GM12878 (cell line): Measurements from ENCODE around the gene KIF2C. TPM values are rescaled to one million over a fixed set of nuclear protein-coding genes. Genes with fewer than 3 reads are reported as not detected.

Source experiments
- ATAC-seq: fragments of 200-7000 bp; cut with Tn5 transposase; 3 replicates; pipeline ENCODE4 v1.9.1; 2020; ENCODE audit warnings: mild to moderate bottlenecking, moderate library complexity
- BruUV-seq: library from RNA; stranded (reverse); fragments of 400-500 nt; replicated peaks from 2 replicates; lab custom pipeline; 2021; lab: Mats Ljungman, UMichigan
- CTCF ChIA-PET: fragments of 300-600 bp; sonication (Branson Sonifier 250); formaldehyde crosslinking; extraction: SDS; loops from one replicate; lab custom pipeline; 2021; ENCODE audit warnings: inconsistent platforms; lab: Yijun Ruan, JAX
- POLR2A ChIA-PET: fragments of 350-600 bp; formaldehyde crosslinking; extraction: SDS; loops from one replicate; lab custom pipeline; 2021; ENCODE audit warnings: inconsistent platforms; lab: Charles Lee
- RAD21 ChIA-PET: fragments of 300-600 bp; sonication (Branson Sonifier 250); formaldehyde crosslinking; loops from one replicate; lab custom pipeline; 2023; ENCODE audit warnings: antibody characterized with exemption; ENCODE audit not compliant: unreplicated experiment; lab: Charles Lee
- SMC1A ChIA-PET: fragments of 300-600 bp; sonication (Branson Sonifier 250); formaldehyde crosslinking; loops from one replicate; lab custom pipeline; 2023; ENCODE audit not compliant: unreplicated experiment, uncharacterized antibody; lab: Charles Lee
- DNase-seq: peaks from one replicate; pipeline ENCODE4 v3.0.0-alpha.2; 2011; ENCODE audit warnings: low read depth, low spot score
- FAIRE-seq: peaks from 3 replicates; lab custom pipeline; 2011; peaks lifted over from hg19 to GRCh38; lab: Jason Lieb, UNC
- H2AFZ ChIP-seq: 2 replicates; pipeline ENCODE4 v1.6.0; 2011; ENCODE audit warnings: low read depth, low read length, control low read depth; ENCODE audit not compliant: control insufficient read depth
- H3K27ac ChIP-seq: 2 replicates; pipeline ENCODE4 v1.5.1; 2011; ENCODE audit warnings: control low read depth; ENCODE audit not compliant: control insufficient read depth, insufficient read depth
- H3K27me3 ChIP-seq, 2 experiments: replicated peaks in 1 of 2; 2 replicates each; pipeline versions ENCODE4 v1.6.0 to v1.6.1; 2011; ENCODE audit warnings: low read length in 1 of 2; ENCODE audit not compliant: control insufficient read depth in 2 of 2, insufficient read depth in 2 of 2
- H3K36me3 ChIP-seq, 2 experiments: 2 replicates each; pipeline ENCODE4 v1.5.1; 2011; ENCODE audit warnings: low read length in 1 of 2; ENCODE audit not compliant: control insufficient read depth in 2 of 2, insufficient read depth in 2 of 2
- H3K4me1 ChIP-seq: 2 replicates; pipeline ENCODE4 v1.6.1; 2011; ENCODE audit warnings: mild to moderate bottlenecking, low read length, moderate library complexity, mixed read lengths; ENCODE audit not compliant: control insufficient read depth, insufficient read depth
- H3K4me2 ChIP-seq: 2 replicates; pipeline ENCODE4 v1.6.0; 2011; ENCODE audit warnings: control low read depth; ENCODE audit not compliant: control insufficient read depth, insufficient read depth
- H3K4me3 ChIP-seq: fragments of 200-600 bp; sonication (generic); 2 replicates; pipeline ENCODE4 v1.5.1; 2016
- H3K79me2 ChIP-seq: 2 replicates; pipeline ENCODE4 v1.6.0; 2011; ENCODE audit warnings: low read length; ENCODE audit not compliant: control insufficient read depth, insufficient read depth
- H3K9ac ChIP-seq: 2 replicates; pipeline ENCODE4 v1.8.0; 2011; ENCODE audit warnings: low read length, control low read depth, mixed read lengths; ENCODE audit not compliant: control insufficient read depth, insufficient read depth
- H3K9me3 ChIP-seq: replicated peaks from 3 replicates; pipeline ENCODE4 v1.5.1; 2011; ENCODE audit warnings: mild to moderate bottlenecking, low read length; ENCODE audit not compliant: control insufficient read depth, insufficient read depth
- H4K20me1 ChIP-seq: 2 replicates; pipeline ENCODE4 v1.6.0; 2011; ENCODE audit not compliant: control insufficient read depth, insufficient read depth
- EED ChIP-seq: sonication (generic); IDR thresholded peaks from 2 replicates; pipeline ENCODE4 v1.6.1; 2016; ENCODE audit warnings: antibody characterized with exemption, low read depth
- LARP7 ChIP-seq: fragments of 450-650 bp; IDR thresholded peaks from 2 replicates; pipeline ENCODE4 v1.6.1; 2017; ENCODE audit warnings: mild to moderate bottlenecking
- NR2F1 ChIP-seq: fragments of 450-650 bp; conservative IDR thresholded peaks from 2 replicates; pipeline ENCODE4 v1.6.1; 2017; ENCODE audit warnings: mild to moderate bottlenecking
- POLR2A ChIP-seq: IDR thresholded peaks from 2 replicates; pipeline ENCODE4 v1.6.1; 2011; ENCODE audit warnings: low read depth, mild to moderate bottlenecking, low read length
- SMARCA5 ChIP-seq: fragments of 450-650 bp; IDR thresholded peaks from 2 replicates; pipeline ENCODE4 v1.6.1; 2017; ENCODE audit warnings: mild to moderate bottlenecking
- WGBS: methylation state at CpG from one replicate; pipeline ENCODE4 v1.1.6; 2016; ENCODE audit warnings: low lambda C conversion rate; ENCODE audit not compliant: insufficient replicate concordance, insufficient coverage; ENCODE audit errors: missing lambda C conversion rate; 5-methylcytosine and 5-hydroxymethylcytosine counted together
- in situ Hi-C: fragments of 300-500 bp; cut with MboI; formaldehyde crosslinking; loops from 9 replicates; pipeline ENCODE4 v1.14.3; 2018; ENCODE audit warnings: mixed read lengths
- intact Hi-C: fragments of 100-400 bp; cut with micrococcal nuclease; formaldehyde crosslinking; loops from one replicate; pipeline ENCODE4 v1.14.2; 2022; ENCODE audit not compliant: unreplicated experiment
- polyA plus RNA-seq, 11 experiments: library from polyadenylated mRNA; depleted of rRNA in 4 of 11; unstranded in 6 of 11; stranded (reverse) in 5 of 11; fragments of >200 nt; fragmentation: Nextera tagmentation in 4 of 11; fragmentation: Illumina TruSeq in 1 of 11; extraction: Ambion mirVana in 4 of 11; extraction: Trizol in 1 of 11; gene quantifications; 1 replicate in 1 of 11; 2 replicates in 10 of 11; pipeline versions ENCODE4 v1.2.1 to v1.2.3, GENCODE V29; 2011 to 2016; ENCODE audit warnings: inconsistent platforms in 2 of 11, missing spikeins in 2 of 11, low read depth in 1 of 11
- total RNA-seq, 4 experiments: library from RNA; depleted of rRNA in 3 of 4; stranded (reverse); fragments of >200 nt in 3 of 4; fragmentation: Illumina TruSeq in 1 of 4; extraction: Trizol in 1 of 4; gene quantifications; 2 replicates each; pipeline versions ENCODE4 v1.2.1 to v1.2.3, GENCODE V29; 2013 to 2021

Gene KIF2C
- total and polyA plus RNA-seq, 10 of the 15 experiments (the other 5 are each of a cell fraction or from before 2014, with no cell fraction given), result 42.3 to 104 (median 83.8) TPM

GRCh38 chr1:44799770-44800584 is 60.3 kb downstream of the KIF2C start, which contains the start of gene PLK3 (continued):
- TF ChIP-seq SMARCA5, result peak; percentile 95
- peak; percentile 69 for TF ChIP-seq NR2F1

- POLR2A ChIA-PET, result interaction anchor here (0.6 to 6.9 kb wide), 10 partner anchors 7 to 693 kb away, joined by 4 to 59 read pairs (median 8); partner anchors contain the start of genes BTBD19, DYNLT4, RNU5D-1 and RPS8
- H4K20me1 ChIP-seq, result no peaks in the 10 kb centered on the region
- no peak overlapping the region; the same call in 1 of the 2 replicates for H3K9ac ChIP-seq
- H3K4me1 ChIP-seq, result peaks cover 18% of the 10 kb centered on the region
- intact Hi-C loops, result no loop called here
- H3K27me3 ChIP-seq, result no peaks in the 10 kb centered on the region
- CTCF ChIA-PET, result interaction anchor here (3.2 to 3.5 kb wide), 2 partner anchors 7 to 17 kb away, joined by 45 to 47 read pairs; partner anchors contain the start of gene BTBD19
- TSS peak; percentile 78 for BruUV-seq
- SMC1A ChIA-PET, result interaction anchor here (0.7 to 1.7 kb wide), 3 partner anchors 8 to 210 kb away, joined by 3 to 10 read pairs (median 8); partner anchors contain the start of genes HECTD3 and UROD
- TF ChIP-seq LARP7 (0 out of 2 replicates have a peak, but pooled peaks have one; percentile 29), EED (no peak), POLR2A (peak; percentile 32; the same call in 1 of the 2 replicates)
- H3K27ac ChIP-seq, result peak overlapping the region; percentile 43; the same call in 1 of the 2 replicates
- peaks cover 6 to 9% of the 10 kb centered on the region in 2 experiments for H3K36me3 ChIP-seq
- H3K4me3 ChIP-seq, result peak overlapping the region; percentile 94
- RAD21 ChIA-PET, result interaction anchor here (1.9 to 2.1 kb wide), 3 partner anchors 12 to 26 kb away, joined by 6 to 23 read pairs (median 18); partner anchors contain the start of gene RPS8
- no peaks in the 10 kb centered on the region for H3K9me3 ChIP-seq
- no peak for FAIRE-seq
- ATAC-seq, result no peak
- H3K4me2 ChIP-seq, result peak overlapping the region; percentile 80
- in situ Hi-C loops, result no loop called here
- peaks cover 21% of the 10 kb centered on the region for H3K79me2 ChIP-seq
- no peak for DNase-seq
- H2AFZ ChIP-seq, result no peak overlapping the region
- 31% methylated on average over 10 of the region's 13 CpGs for WGBS
Observed at GRCh38 chr1:44801491-44802305, 62.1 kb downstream of the KIF2C start.
